Breast epithelium (tissue), 4 donors: Measurements from ENCODE around the gene WEE1. TPM values are rescaled to one million over a fixed set of nuclear protein-coding genes. Genes with fewer than 3 reads are reported as not detected.
"Not testable (repeated sequence)": the region's sequence is repeated elsewhere in the genome, so short reads cannot be mapped to it uniquely, and the experiment has no call there.

Experiments
- DNase-seq, 2 donors: peaks; one replicate each; pipeline ENCODE4 v3.0.0-alpha.2; 2019; ENCODE audit warnings: low spot score in 2 of 2
- H3K27ac ChIP-seq, 2 donors: fragments of 200-600 bp; sonication (generic) in 1 of 2; one replicate each; pipeline ENCODE4 v1.5.1; 2016 to 2019; ENCODE audit warnings: mild to moderate bottlenecking in 1 of 2
- H3K27me3 ChIP-seq, 2 donors: fragments of 200-600 bp; sonication (generic) in 1 of 2; one replicate each; pipeline versions ENCODE4 v1.5.1 to v1.6.0; 2017 to 2019; ENCODE audit warnings: control low read depth in 1 of 2, mild to moderate bottlenecking in 1 of 2
- H3K36me3 ChIP-seq: fragments of 200-600 bp; one replicate; pipeline ENCODE4 v1.5.1; 2019
- H3K4me1 ChIP-seq, 2 donors: fragments of 200-600 bp; sonication (generic); one replicate each; pipeline ENCODE4 v1.5.1; 2016 to 2019; ENCODE audit warnings: control low read depth in 1 of 2
- H3K4me3 ChIP-seq, 3 donors: fragments of 200-600 bp; sonication (generic); 1 replicate in 2 of 3; 2 replicates in 1 of 3; pipeline ENCODE4 v1.5.1; 2016 to 2019; ENCODE audit warnings: mild to moderate bottlenecking in 3 of 3, moderate library complexity in 2 of 3
- H3K9me3 ChIP-seq, 2 donors: fragments of 200-600 bp; sonication (generic) in 1 of 2; one replicate each; pipeline ENCODE4 v1.5.1; 2016 to 2019; ENCODE audit warnings: control low read depth in 1 of 2
- CTCF ChIP-seq, 3 donors: fragments of 450-650 bp; IDR thresholded peaks; one replicate each; pipeline ENCODE4 v1.5.1; 2016 to 2017; ENCODE audit warnings: antibody characterized with exemption in 3 of 3, mild to moderate bottlenecking in 3 of 3, moderate library complexity in 3 of 3
- POLR2A ChIP-seq: fragments of 450-650 bp; IDR thresholded peaks from one replicate; pipeline ENCODE4 v1.6.1; 2016; ENCODE audit warnings: antibody characterized with exemption, mild to moderate bottlenecking, moderate library complexity
- POLR2AphosphoS5 ChIP-seq, 3 donors: sonication (generic); formaldehyde crosslinking; IDR thresholded peaks; one replicate each; pipeline ENCODE4 v1.6.1; 2017; ENCODE audit warnings: antibody characterized with exemption in 3 of 3
- intact Hi-C: fragments of 100-400 bp; cut with DNase I; formaldehyde crosslinking; loops from one replicate; pipeline ENCODE4 v1.15.1; 2023; ENCODE audit warnings: low total_unique reads
- total RNA-seq, 3 donors: library from RNA; depleted of rRNA; stranded (reverse); fragments of >200 nt; gene quantifications; one replicate each; pipeline ENCODE4 v1.1.0, GENCODE V29; 2016

Gene WEE1
- total RNA-seq, 3 donors from 2014 or later: 25.0 to 128 (median 66.5) TPM

- peak overlapping the region in 1 of 2 donors; percentile 84 for H3K27ac ChIP-seq
- no peak for TF ChIP-seq POLR2A
- no peak for TF ChIP-seq POLR2AphosphoS5 (IDR thresholded peaks at IDR 0.05)
- TF ChIP-seq CTCF (IDR thresholded peaks at IDR 0.05): no peak
- H3K36me3 ChIP-seq: no peaks in the 10 kb centered on the region
- no peaks in the 10 kb centered on the region for H3K4me1 ChIP-seq
- H3K4me3 ChIP-seq: no peak overlapping the region
- H3K27me3 ChIP-seq: no peaks in the 10 kb centered on the region
- intact Hi-C loops: no loop called here
- DNase-seq: no peak
- no peaks in the 10 kb centered on the region for H3K9me3 ChIP-seq
These were observed 39.6 kb upstream of the WEE1 start for GRCh38 chr11:9533736-9534473.

- DNase-seq: peak; percentile 78 to 93
- H3K27me3 ChIP-seq: no peaks in the 10 kb centered on the region
- peak overlapping the region; percentile 84 to 91 for H3K27ac ChIP-seq
- intact Hi-C loops: no loop called here
- no peak for TF ChIP-seq POLR2A
- TF ChIP-seq POLR2AphosphoS5 (IDR thresholded peaks at IDR 0.05): peak; percentile 80 to 89 (median 88)
- peak; percentile 67 to 90 (median 73) for TF ChIP-seq CTCF (IDR thresholded peaks at IDR 0.05)
- H3K4me3 ChIP-seq: no peak overlapping the region
- H3K4me1 ChIP-seq: no peaks in the 10 kb centered on the region
- H3K9me3 ChIP-seq: no peaks in the 10 kb centered on the region
- no peaks in the 10 kb centered on the region for H3K36me3 ChIP-seq
These were observed 38.2 kb upstream of the WEE1 start for GRCh38 chr11:9535189-9535781.

GRCh38 chr11:9538548-9538947 lies 34.9 kb upstream of the WEE1 start:
- Histone ChIP-seq H3K27ac (no peak overlapping the region), H3K9me3 (no peaks in the 10 kb centered on the region), H3K4me1 (no peaks in the 10 kb centered on the region), H3K4me3 (no peak overlapping the region), H3K36me3 (no peaks in the 10 kb centered on the region), H3K27me3 (no peaks in the 10 kb centered on the region)
- intact Hi-C loops: no loop called here
- TF ChIP-seq POLR2AphosphoS5 (IDR thresholded peaks at IDR 0.05) (no peak), POLR2A (no peak), CTCF (IDR thresholded peaks at IDR 0.05) (no peak)
- DNase-seq: no peak

GRCh38 chr11:9549216-9549615 lies 24.3 kb upstream of the WEE1 start:
- intact Hi-C loops, H3K4me3 ChIP-seq, DNase-seq, H3K27ac ChIP-seq, H3K36me3 ChIP-seq, H3K9me3 ChIP-seq, H3K4me1 ChIP-seq, H3K27me3 ChIP-seq: not testable (repeated sequence)

- Histone ChIP-seq H3K27me3 (no peaks in the 10 kb centered on the region), H3K27ac (no peak overlapping the region), H3K36me3 (no peaks in the 10 kb centered on the region), H3K9me3 (no peaks in the 10 kb centered on the region), H3K4me3 (no peak overlapping the region), H3K4me1 (no peaks in the 10 kb centered on the region)
- no peak for TF ChIP-seq POLR2A
- TF ChIP-seq POLR2AphosphoS5 (IDR thresholded peaks at IDR 0.05): no peak
- TF ChIP-seq CTCF (IDR thresholded peaks at IDR 0.05): no peak
- intact Hi-C loops: no loop called here
- no peak for DNase-seq
These were observed 23.3 kb upstream of the WEE1 start for GRCh38 chr11:9550191-9550628.
